WTC11 (cell line): ENCODE results near the gene PPARA. TPM values are rescaled to one million over a fixed set of nuclear protein-coding genes. Genes with fewer than 3 reads are reported as not detected.
A peak's percentile ranks its signal among the peaks of the same experiment; 100 is the strongest.

Source experiments
- ATAC-seq: fragments of 200-7000 bp; cut with Tn5 transposase; 2 replicates; pipeline ENCODE4 v1.10.0; 2021; ENCODE audit warnings: mild to moderate bottlenecking, moderate library complexity
- CTCF ChIA-PET: fragments of 300-600 bp; sonication (Branson Sonifier 250); formaldehyde crosslinking; loops from one replicate; lab custom pipeline; 2021; ENCODE audit warnings: antibody characterized with exemption; lab: Charles Lee
- POLR2A ChIA-PET: fragments of 350-600 bp; sonication (Branson Sonifier 250); formaldehyde crosslinking; loops from one replicate; lab custom pipeline; 2021; ENCODE audit warnings: antibody characterized with exemption; lab: Charles Lee
- DNase-seq: peaks from one replicate; pipeline ENCODE4 v3.0.0; 2021; ENCODE audit warnings: low spot score
- H3K27ac Mint-ChIP-seq: 2 replicates; pipeline ENCODE4 v1.8.0; 2021; ENCODE audit warnings: mixed read lengths
- H3K27me3 Mint-ChIP-seq: 2 replicates; pipeline ENCODE4 v1.8.0; 2021; ENCODE audit warnings: low read depth, mild to moderate bottlenecking, moderate library complexity, mixed read lengths
- H3K36me3 Mint-ChIP-seq: 2 replicates; pipeline ENCODE4 v1.8.0; 2021; ENCODE audit warnings: mixed read lengths
- H3K4me1 Mint-ChIP-seq: 2 replicates; pipeline ENCODE4 v1.8.0; 2022; ENCODE audit warnings: mixed read lengths
- H3K4me3 Mint-ChIP-seq: 2 replicates; pipeline ENCODE4 v1.8.0; 2021; ENCODE audit warnings: mild to moderate bottlenecking, moderate library complexity, mixed read lengths
- H3K9me3 Mint-ChIP-seq: 2 replicates; pipeline ENCODE4 v1.8.0; 2021; ENCODE audit warnings: mixed read lengths
- ELF4 ChIP-seq: sonication (generic); formaldehyde crosslinking; IDR thresholded peaks from 2 replicates; pipeline ENCODE4 v1.8.1; 2022; ENCODE audit warnings: low read depth, mild to moderate bottlenecking, moderate library complexity, missing genetic modification reagents
- ESRRA ChIP-seq: sonication (generic); formaldehyde crosslinking; IDR thresholded peaks from 2 replicates; pipeline ENCODE4 v1.8.1; 2022; ENCODE audit warnings: mild to moderate bottlenecking, missing genetic modification reagents, borderline replicate concordance
- FOXK1 ChIP-seq: sonication (generic); formaldehyde crosslinking; IDR thresholded peaks from 2 replicates; pipeline ENCODE4 v1.8.0; 2022; ENCODE audit warnings: mild to moderate bottlenecking, moderate library complexity, missing genetic modification reagents
- MAX ChIP-seq: sonication (generic); formaldehyde crosslinking; IDR thresholded peaks from 2 replicates; pipeline ENCODE4 v1.8.0; 2022; ENCODE audit warnings: mild to moderate bottlenecking, missing genetic modification reagents
- MXD4 ChIP-seq: fragments of 250-450 bp; sonication (Bioruptor Pico); IDR thresholded peaks from 2 replicates; pipeline ENCODE4 v1.8.0; 2021; ENCODE audit warnings: mild to moderate bottlenecking, moderate library complexity, borderline replicate concordance
- NR3C1 ChIP-seq: sonication (generic); formaldehyde crosslinking; conservative IDR thresholded peaks from 2 replicates; pipeline ENCODE4 v1.8.1; 2023; ENCODE audit warnings: low read depth, mild to moderate bottlenecking, missing genetic modification reagents
- PRRX2 ChIP-seq: fragments of 250-450 bp; sonication (Bioruptor Pico); IDR thresholded peaks from 2 replicates; pipeline ENCODE4 v1.8.0; 2021; ENCODE audit warnings: mild to moderate bottlenecking
- RELA ChIP-seq: sonication (generic); formaldehyde crosslinking; IDR thresholded peaks from 2 replicates; pipeline ENCODE4 v1.8.1; 2022; ENCODE audit warnings: missing genetic modification reagents, mild to moderate bottlenecking, borderline replicate concordance
- SMAD3 ChIP-seq: sonication (generic); formaldehyde crosslinking; IDR thresholded peaks from 2 replicates; pipeline ENCODE4 v1.8.0; 2022; ENCODE audit warnings: missing genetic modification reagents, mild to moderate bottlenecking, borderline replicate concordance
- TEAD4 ChIP-seq: sonication (generic); formaldehyde crosslinking; IDR thresholded peaks from 2 replicates; pipeline ENCODE4 v1.8.0; 2022; ENCODE audit warnings: mild to moderate bottlenecking, missing genetic modification reagents
- USF1 ChIP-seq: sonication (generic); formaldehyde crosslinking; IDR thresholded peaks from 2 replicates; pipeline ENCODE4 v1.8.0; 2022; ENCODE audit warnings: mild to moderate bottlenecking, missing genetic modification reagents
- ZNF138 ChIP-seq: sonication (generic); formaldehyde crosslinking; conservative IDR thresholded peaks from 2 replicates; pipeline ENCODE4 v1.8.1; 2022; ENCODE audit warnings: mild to moderate bottlenecking, moderate library complexity, missing genetic modification reagents
- total RNA-seq: library from RNA; stranded (reverse); gene quantifications from 3 replicates; pipeline ENCODE4 v1.2.3, GENCODE V29; 2021
- TF ChIP-seq, protein P1 (sequence below): sonication (generic); formaldehyde crosslinking; conservative IDR thresholded peaks from 2 replicates; pipeline ENCODE4 v1.8.1; 2023; ENCODE audit warnings: mild to moderate bottlenecking, low read depth, missing genetic modification reagents, moderate library complexity
- TF ChIP-seq, protein P2 (sequence below): sonication (generic); formaldehyde crosslinking; IDR thresholded peaks from 2 replicates; pipeline ENCODE4 v1.8.1; 2023; ENCODE audit warnings: mild to moderate bottlenecking, missing genetic modification reagents, moderate library complexity

Gene PPARA
- total RNA-seq, 1 experiment from 2014 or later, result 9.3 TPM

- Mint-ChIP-seq H3K9me3 (peaks cover 20% of the 10 kb centered on the region), H3K4me3 (no peak overlapping the region; the same call in 1 of the 2 replicates), H3K36me3 (peaks cover 24% of the 10 kb centered on the region), H3K4me1 (peaks cover 8% of the 10 kb centered on the region), H3K27ac (peak overlapping the region; percentile 22; the same call in 1 of the 2 replicates), H3K27me3 (peaks cover 31% of the 10 kb centered on the region)
- DNase-seq (no peak), ATAC-seq (no peak)
- CTCF ChIA-PET, result interaction anchor here (1.4 to 1.8 kb wide), 2 partner anchors 98 to 275 kb away, joined by 5 to 6 read pairs; no protein-coding TSS in a partner anchor
- POLR2A ChIA-PET, result interaction anchor here (0.6 kb wide), 1 partner anchor 100 kb away, joined by 3 read pairs; no protein-coding TSS in a partner anchor
- TF ChIP-seq TEAD4 (CRISPR knock-in tag), result no peak
- no peak for TF ChIP-seq FOXK1 (CRISPR knock-in tag)
- TF ChIP-seq, protein P1, sequence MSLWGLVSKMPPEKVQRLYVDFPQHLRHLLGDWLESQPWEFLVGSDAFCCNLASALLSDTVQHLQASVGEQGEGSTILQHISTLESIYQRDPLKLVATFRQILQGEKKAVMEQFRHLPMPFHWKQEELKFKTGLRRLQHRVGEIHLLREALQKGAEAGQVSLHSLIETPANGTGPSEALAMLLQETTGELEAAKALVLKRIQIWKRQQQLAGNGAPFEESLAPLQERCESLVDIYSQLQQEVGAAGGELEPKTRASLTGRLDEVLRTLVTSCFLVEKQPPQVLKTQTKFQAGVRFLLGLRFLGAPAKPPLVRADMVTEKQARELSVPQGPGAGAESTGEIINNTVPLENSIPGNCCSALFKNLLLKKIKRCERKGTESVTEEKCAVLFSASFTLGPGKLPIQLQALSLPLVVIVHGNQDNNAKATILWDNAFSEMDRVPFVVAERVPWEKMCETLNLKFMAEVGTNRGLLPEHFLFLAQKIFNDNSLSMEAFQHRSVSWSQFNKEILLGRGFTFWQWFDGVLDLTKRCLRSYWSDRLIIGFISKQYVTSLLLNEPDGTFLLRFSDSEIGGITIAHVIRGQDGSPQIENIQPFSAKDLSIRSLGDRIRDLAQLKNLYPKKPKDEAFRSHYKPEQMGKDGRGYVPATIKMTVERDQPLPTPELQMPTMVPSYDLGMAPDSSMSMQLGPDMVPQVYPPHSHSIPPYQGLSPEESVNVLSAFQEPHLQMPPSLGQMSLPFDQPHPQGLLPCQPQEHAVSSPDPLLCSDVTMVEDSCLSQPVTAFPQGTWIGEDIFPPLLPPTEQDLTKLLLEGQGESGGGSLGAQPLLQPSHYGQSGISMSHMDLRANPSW (CRISPR knock-in tag), result no peak
- no peak for TF ChIP-seq MAX
- TF ChIP-seq NR3C1 (CRISPR knock-in tag), result no peak
- TF ChIP-seq USF1, result no peak
- TF ChIP-seq RELA (CRISPR knock-in tag), result no peak
- TF ChIP-seq PRRX2, result no peak
- no peak for TF ChIP-seq SMAD3 (CRISPR knock-in tag)
- TF ChIP-seq, all 79 proteins: peak for 0
Measured at GRCh38 chr22:46269564-46269963, 119.2 kb downstream of the PPARA start.

- POLR2A ChIA-PET, result no interaction called here
- peaks cover 6% of the 10 kb centered on the region for H3K4me1 Mint-ChIP-seq
- CTCF ChIA-PET, result no interaction called here
- H3K27me3 Mint-ChIP-seq, result peaks cover 5% of the 10 kb centered on the region
- peaks cover 21% of the 10 kb centered on the region for H3K36me3 Mint-ChIP-seq
- TF ChIP-seq MXD4 (CRISPR knock-in tag) (no peak), ZNF138 (no peak), PRRX2 (no peak), ESRRA (CRISPR knock-in tag) (no peak)
- TF ChIP-seq, protein P2, sequence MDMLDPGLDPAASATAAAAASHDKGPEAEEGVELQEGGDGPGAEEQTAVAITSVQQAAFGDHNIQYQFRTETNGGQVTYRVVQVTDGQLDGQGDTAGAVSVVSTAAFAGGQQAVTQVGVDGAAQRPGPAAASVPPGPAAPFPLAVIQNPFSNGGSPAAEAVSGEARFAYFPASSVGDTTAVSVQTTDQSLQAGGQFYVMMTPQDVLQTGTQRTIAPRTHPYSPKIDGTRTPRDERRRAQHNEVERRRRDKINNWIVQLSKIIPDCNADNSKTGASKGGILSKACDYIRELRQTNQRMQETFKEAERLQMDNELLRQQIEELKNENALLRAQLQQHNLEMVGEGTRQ (CRISPR knock-in tag), result no peak
- peaks cover 7% of the 10 kb centered on the region for H3K9me3 Mint-ChIP-seq
- no peak for ATAC-seq
- no peak for DNase-seq
- no peak overlapping the region for H3K4me3 Mint-ChIP-seq
- no peak overlapping the region for H3K27ac Mint-ChIP-seq
Measured at GRCh38 chr22:46272196-46272595, 121.9 kb downstream of the PPARA start.

GRCh38 chr22:46272762-46273431 is 122.6 kb downstream of the PPARA start:
- no peak for TF ChIP-seq ELF4 (CRISPR knock-in tag)
- TF ChIP-seq, all 79 proteins: peak for 0
- H3K27ac Mint-ChIP-seq, result no peak overlapping the region
- H3K4me3 Mint-ChIP-seq, result no peak overlapping the region
- DNase-seq, result no peak
- ChIA-PET POLR2A (no interaction called here), CTCF (no interaction called here)
- ATAC-seq, result no peak
- H3K36me3 Mint-ChIP-seq, result peaks cover 21% of the 10 kb centered on the region
- H3K4me1 Mint-ChIP-seq, result peaks cover 4% of the 10 kb centered on the region
- H3K9me3 Mint-ChIP-seq, result peaks cover 7% of the 10 kb centered on the region
- no peaks in the 10 kb centered on the region for H3K27me3 Mint-ChIP-seq
